ENCODE measurements around the gene SKIC2.

- TF ChIP-seq CTCF (IDR thresholded peaks at IDR 0.05) (no peak), POLR2A (IDR thresholded peaks at IDR 0.05) (peak; percentile 2), POLR2AphosphoS5 (IDR thresholded peaks at IDR 0.05) (no peak), EP300 (IDR thresholded peaks at IDR 0.05; ENCODE audit: low read depth) (no peak)
Measured at GRCh38 chr6:31948753-31949413, 10.1 kb upstream of the SKIC2 start.

Measured in transverse colon (tissue), 4 donors.